ENCODE data around the gene LDB1. TPM values are rescaled to one million over a fixed set of nuclear protein-coding genes. Genes with fewer than 3 reads are reported as not detected.

Gene LDB1
- total RNA-seq, 3 donors from 2014 or later = 32.3 to 92.2 (median 37.2) TPM

DNA sequence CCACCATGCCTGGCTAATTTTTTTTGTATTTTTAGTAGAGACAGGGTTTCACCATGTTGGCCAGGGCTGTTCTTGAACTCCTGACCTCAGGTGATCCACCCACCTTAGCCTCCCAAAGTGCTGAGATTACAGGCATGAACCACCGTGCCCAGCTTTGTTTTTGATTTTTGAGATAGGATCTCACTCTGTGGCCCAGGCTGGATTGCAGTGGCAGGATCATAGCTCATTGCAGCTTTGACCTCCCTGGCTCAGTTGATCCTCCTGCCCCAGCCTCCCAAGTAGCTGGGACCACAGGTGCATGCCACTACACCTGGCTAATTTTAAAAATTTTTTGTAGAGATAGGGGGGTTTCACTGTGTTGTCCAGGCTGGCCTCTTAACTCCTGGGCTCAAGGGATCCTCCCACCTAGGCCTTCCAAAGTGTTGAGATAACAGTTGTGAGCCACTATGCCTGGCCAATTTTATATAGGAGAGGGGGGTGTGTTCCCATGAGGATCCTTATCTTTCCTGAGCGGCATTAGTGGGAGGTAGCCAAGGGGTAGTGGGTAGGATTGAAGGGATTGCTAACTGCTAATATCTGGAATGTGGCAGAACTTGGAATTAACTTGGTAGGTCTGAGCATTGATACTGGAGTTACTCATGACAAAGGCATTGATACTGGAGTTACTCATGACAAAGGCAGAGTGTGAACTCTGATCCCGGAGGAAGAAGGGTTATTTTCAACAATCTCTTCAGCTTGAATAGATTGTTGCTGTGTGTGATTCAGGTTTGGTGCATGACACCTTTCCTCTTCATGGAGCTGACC is 31.0 kb upstream of the LDB1 start:
- intact Hi-C loops (cut with DNase I, micrococcal nuclease) = no loop called here
- Histone ChIP-seq H3K4me1 (ENCODE audit: low read depth) (peaks cover 20% of the 10 kb centered on the region), H3K9me3 (no peaks in the 10 kb centered on the region), H3K4me3 (peak overlapping the region; percentile 64), H3K36me3 (ENCODE audit: low read depth) (peaks cover 4% of the 10 kb centered on the region)
- ATAC-seq = no peak
- TF ChIP-seq, protein P1, sequence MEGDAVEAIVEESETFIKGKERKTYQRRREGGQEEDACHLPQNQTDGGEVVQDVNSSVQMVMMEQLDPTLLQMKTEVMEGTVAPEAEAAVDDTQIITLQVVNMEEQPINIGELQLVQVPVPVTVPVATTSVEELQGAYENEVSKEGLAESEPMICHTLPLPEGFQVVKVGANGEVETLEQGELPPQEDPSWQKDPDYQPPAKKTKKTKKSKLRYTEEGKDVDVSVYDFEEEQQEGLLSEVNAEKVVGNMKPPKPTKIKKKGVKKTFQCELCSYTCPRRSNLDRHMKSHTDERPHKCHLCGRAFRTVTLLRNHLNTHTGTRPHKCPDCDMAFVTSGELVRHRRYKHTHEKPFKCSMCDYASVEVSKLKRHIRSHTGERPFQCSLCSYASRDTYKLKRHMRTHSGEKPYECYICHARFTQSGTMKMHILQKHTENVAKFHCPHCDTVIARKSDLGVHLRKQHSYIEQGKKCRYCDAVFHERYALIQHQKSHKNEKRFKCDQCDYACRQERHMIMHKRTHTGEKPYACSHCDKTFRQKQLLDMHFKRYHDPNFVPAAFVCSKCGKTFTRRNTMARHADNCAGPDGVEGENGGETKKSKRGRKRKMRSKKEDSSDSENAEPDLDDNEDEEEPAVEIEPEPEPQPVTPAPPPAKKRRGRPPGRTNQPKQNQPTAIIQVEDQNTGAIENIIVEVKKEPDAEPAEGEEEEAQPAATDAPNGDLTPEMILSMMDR (IDR thresholded peaks at IDR 0.05) = no peak
- DNase-seq = no peak

DNA sequence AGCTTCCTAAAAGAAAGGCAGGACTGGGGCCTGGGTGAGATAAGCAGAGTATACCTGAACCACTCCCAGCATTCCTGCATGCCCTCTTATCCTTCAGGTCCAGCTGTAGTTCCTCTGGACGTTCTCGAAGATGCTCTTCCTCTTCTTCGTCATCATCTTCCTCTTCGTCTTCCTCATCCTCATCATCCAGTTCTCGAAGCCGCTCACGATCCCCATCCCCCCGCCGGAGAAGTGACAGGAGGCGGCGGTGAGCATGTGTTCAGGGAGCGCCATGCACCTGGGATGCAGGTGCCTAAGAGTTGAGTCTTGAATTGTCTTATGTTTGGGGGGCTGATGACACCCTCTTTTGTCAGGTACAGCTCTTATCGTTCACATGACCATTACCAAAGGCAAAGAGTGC is 28.1 kb upstream of the LDB1 start:
- DNase-seq (no peak), ATAC-seq (no peak)
- TF ChIP-seq, protein P1 (IDR thresholded peaks at IDR 0.05) = no peak
- Histone ChIP-seq H3K36me3 (ENCODE audit: low read depth) (peaks cover 4% of the 10 kb centered on the region), H3K4me3 (no peak overlapping the region), H3K9me3 (no peaks in the 10 kb centered on the region), H3K4me1 (ENCODE audit: low read depth) (peaks cover 9% of the 10 kb centered on the region)
- intact Hi-C loops (cut with DNase I, micrococcal nuclease) = no loop called here

DNA sequence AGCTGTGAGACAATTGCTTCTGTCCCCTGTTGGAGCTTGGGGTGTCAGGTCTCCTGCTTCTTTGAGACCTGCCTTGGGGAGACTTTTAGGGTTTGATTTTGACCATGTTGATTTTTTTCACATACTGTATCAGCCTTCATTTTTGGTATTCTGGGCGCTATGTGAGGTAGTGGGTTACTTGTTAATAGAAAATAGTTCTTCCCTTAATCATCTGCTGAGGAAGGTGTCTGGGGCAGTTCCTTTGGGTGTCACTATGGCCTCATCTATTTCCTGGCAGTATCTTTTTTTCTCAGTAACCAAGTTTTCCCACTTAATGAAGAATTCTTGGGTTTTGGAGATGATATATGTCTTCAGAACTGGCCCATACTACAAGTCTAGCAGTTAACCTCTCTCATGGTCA is 27.4 kb upstream of the LDB1 start:
- peaks cover 4% of the 10 kb centered on the region for H3K36me3 ChIP-seq (ENCODE audit: low read depth)
- TF ChIP-seq, protein P1 (IDR thresholded peaks at IDR 0.05) = no peak
- peaks cover 4% of the 10 kb centered on the region for H3K4me1 ChIP-seq (ENCODE audit: low read depth)
- H3K9me3 ChIP-seq = no peaks in the 10 kb centered on the region
- DNase-seq = no peak
- no peak overlapping the region for H3K4me3 ChIP-seq
- no peak for ATAC-seq
- intact Hi-C loops (cut with DNase I, micrococcal nuclease) = no loop called here

DNA sequence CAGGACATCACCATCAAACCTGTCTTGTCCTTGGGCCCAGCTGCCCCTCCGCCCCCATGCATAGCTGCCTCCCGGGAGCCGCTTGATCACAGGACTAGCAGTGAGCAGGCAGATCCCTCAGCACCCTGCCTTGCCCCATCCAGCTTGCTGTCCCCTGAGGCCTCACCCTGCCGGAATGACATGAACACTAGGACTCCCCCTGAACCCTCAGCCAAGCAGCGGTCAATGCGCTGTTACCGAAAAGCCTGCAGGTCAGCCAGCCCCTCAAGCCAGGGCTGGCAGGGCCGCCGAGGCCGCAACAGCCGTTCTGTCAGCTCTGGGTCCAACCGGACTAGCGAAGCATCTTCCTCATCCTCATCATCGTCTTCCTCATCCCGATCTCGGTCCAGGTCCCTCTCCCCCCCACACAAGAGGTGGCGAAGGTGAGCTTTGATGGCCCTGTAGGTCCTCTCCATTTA is 26.8 kb upstream of the LDB1 start:
- DNase-seq (no peak), ATAC-seq (no peak)
- Histone ChIP-seq H3K4me3 (no peak overlapping the region), H3K4me1 (ENCODE audit: low read depth) (peaks cover 4% of the 10 kb centered on the region), H3K9me3 (no peaks in the 10 kb centered on the region), H3K36me3 (ENCODE audit: low read depth) (peaks cover under 1% of the 10 kb centered on the region)
- TF ChIP-seq, protein P1 (IDR thresholded peaks at IDR 0.05) = no peak
- intact Hi-C loops (cut with DNase I, micrococcal nuclease) = no loop called here

DNA sequence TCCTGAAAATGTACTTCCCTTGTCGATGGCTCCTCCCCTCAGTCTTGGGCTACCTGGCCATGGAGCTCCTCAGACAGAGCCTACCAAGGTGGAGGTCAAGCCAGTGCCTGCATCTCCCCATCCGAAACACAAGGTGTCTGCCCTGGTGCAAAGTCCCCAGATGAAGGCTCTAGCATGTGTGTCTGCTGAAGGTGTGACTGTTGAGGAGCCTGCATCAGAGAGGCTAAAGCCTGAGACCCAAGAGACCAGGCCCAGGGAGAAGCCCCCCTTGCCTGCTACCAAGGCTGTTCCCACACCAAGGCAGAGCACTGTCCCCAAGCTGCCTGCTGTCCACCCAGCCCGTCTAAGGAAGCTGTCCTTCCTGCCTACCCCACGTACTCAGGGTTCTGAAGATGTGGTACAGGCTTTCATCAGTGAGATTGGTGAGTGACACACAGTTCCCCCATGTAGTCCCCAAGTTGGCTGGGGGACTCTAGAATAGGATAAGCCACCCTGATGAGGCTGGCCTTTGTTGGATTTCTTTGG is 21.5 kb upstream of the LDB1 start:
- DNase-seq (no peak), ATAC-seq (no peak)
- Histone ChIP-seq H3K9me3 (no peaks in the 10 kb centered on the region), H3K36me3 (ENCODE audit: low read depth) (no peaks in the 10 kb centered on the region), H3K4me3 (no peak overlapping the region), H3K4me1 (ENCODE audit: low read depth) (no peaks in the 10 kb centered on the region)
- intact Hi-C loops (cut with DNase I, micrococcal nuclease) = no loop called here
- TF ChIP-seq, protein P1 (IDR thresholded peaks at IDR 0.05) = no peak

All from mucosa of descending colon (tissue), 3 donors.